ENCODE data around the gene REPIN1. TPM values are rescaled to one million over a fixed set of nuclear protein-coding genes. Genes with fewer than 3 reads are reported as not detected.

REPIN1 gene
- total RNA-seq, 2 experiments from 2014 or later, result 54.7 to 55.1 TPM

DNA sequence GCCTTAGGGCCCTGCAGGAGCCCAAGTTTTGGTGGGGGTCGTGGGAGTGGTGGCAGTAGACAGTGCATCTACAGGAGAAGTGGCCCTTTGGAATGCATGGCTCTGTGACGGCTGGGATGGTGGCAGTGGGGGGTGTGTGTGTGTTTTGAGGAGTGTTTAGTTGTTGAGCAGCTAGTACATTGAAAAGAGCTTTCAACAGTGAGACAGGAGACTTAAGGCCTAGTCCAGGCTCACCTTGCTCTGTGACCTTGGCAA is 37.6 kb downstream of the REPIN1 start:
- DNase-seq, result no peak
- Mint-ChIP-seq H3K9me3 (no peaks in the 10 kb centered on the region), H3K27me3 (no peaks in the 10 kb centered on the region), H3K4me3 (peak overlapping the region; percentile 84), H3K27ac (peak overlapping the region; percentile 90), H3K36me3 (peaks cover 6% of the 10 kb centered on the region), H3K4me1 (peaks cover 49% of the 10 kb centered on the region)

DNA sequence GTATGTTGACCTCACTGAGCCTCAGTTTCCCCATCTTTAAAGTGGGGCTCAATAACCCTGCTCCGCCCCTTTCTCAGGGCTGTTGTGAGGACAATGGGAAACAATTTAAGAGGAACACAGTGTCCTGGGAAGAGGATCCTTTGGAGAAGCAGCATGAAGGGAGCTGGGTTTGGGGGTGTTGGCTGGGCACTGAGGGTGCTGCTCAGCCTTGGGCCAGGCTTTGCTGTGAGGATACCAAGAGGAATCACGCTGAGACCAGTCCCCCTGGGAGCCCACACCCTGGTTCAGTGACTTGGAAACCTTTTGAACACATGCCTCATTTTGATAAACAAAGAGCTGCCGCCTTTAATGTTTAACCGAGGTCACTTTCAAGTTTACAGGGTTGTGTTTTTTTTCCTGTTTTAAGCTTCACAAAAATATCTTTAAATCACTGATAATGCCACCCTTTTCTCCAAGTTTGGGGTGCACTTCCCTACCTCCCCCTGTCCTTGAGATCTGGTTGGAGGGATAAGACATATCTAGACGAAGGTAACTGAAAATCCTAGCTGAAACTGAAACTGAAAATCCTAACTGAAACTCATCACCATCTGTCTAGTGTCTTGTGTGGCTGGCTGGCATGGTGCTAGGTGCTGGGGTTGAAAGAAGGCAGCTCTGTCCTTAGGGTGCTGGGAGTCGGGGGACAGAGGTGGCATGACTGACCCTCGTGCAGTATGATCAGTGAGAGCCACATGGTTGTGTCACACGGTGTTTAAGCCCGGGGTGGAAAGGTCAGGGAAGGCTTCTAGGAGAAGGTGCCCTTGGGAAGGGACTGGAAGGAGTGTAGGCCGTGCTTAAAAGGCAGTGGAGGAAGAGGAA is 38.2 kb downstream of the REPIN1 start:
- Mint-ChIP-seq H3K36me3 (peaks cover 6% of the 10 kb centered on the region), H3K9me3 (no peaks in the 10 kb centered on the region), H3K27me3 (no peaks in the 10 kb centered on the region), H3K27ac (peak overlapping the region; percentile 90), H3K4me1 (peaks cover 43% of the 10 kb centered on the region), H3K4me3 (peak overlapping the region; percentile 84)
- DNase-seq, result peak; percentile 51

DNA sequence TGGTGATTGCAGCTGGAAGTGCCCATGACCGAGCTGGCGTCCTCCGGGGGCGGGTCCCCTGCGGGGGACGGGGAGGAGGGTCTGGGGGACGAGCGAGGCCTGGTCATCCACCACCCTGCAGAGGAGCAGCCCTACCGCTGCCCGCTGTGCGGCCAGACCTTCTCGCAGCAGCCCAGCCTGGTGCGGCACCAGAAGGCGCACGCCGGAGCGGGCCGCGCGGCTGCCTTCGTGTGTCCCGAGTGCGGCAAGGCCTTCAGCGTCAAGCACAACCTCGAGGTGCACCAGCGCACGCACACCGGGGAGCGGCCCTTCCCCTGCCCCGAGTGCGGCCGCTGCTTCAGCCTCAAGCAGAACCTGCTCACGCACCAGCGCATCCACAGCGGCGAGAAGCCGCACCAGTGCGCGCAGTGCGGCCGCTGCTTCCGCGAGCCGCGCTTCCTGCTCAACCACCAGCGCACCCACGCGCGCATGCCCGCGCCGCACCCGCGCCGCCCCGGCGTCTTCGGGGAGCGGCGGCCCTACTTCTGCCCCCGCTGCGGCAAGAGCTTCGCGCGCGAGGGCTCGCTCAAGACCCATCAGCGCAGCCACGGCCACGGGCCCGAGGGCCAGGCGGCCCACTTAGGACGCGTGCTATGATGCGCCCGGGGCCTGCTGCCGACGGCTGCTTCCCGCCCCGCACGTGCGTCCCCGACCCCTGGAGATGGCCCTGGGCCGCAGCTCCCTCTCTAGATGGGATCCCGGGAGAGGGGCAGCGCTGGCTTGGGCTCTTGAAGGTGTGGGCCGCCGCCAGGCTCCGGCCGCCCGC is 39.2 kb downstream of the REPIN1 start:
- H3K27me3 Mint-ChIP-seq, result no peaks in the 10 kb centered on the region
- no peaks in the 10 kb centered on the region for H3K9me3 Mint-ChIP-seq
- no peak for DNase-seq
- H3K4me3 Mint-ChIP-seq, result no peak overlapping the region
- H3K27ac Mint-ChIP-seq, result no peak overlapping the region
- H3K4me1 Mint-ChIP-seq, result peaks cover 38% of the 10 kb centered on the region
- peaks cover 6% of the 10 kb centered on the region for H3K36me3 Mint-ChIP-seq

DNA sequence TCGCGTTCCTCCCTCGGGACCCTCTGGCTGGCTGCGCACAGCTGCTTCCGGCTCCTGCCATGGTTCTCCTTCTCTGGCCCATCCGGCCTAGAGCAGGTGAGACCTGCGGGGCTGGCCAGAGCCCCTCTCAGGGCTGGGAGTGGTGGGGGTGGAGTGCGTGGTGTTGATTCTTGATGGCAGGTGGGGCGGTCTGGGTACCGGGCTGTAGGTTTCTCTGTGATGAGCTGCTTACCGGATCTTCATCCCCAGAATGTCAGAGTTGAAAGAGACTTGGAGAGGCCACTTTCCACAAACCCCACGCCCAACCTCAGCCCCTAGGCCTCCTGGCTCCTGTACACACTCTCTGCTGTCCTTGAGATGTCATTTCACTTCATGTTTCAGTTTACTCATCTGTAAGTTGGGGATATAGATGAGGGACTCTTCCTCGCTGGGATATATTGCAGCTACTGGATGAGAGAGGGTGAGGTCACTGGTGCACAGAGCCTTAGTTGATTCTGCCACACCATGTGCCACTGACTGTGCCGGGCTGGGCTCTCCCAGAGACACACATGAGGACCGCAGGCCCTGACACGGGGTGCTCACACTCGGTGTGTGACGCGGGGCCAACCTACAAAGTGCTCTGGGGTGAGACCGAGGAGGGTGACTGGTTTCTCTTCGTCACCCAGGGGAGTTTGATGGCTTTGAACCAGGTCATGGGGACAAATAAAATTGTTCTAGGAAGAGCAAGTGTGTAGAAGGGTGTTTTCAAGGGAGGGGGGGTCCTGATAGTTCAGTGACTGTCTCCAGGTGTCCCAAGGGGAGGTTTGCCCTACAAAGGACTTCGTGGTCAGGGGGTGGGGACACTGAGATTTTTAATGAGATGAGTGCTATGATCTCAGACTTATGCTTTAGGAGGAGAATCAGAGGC is 40.0 kb downstream of the REPIN1 start:
- Mint-ChIP-seq H3K27me3 (no peaks in the 10 kb centered on the region), H3K4me1 (peaks cover 33% of the 10 kb centered on the region), H3K9me3 (no peaks in the 10 kb centered on the region), H3K27ac (peak overlapping the region; percentile 71), H3K4me3 (no peak overlapping the region), H3K36me3 (peaks cover 6% of the 10 kb centered on the region)
- no peak for DNase-seq

DNA sequence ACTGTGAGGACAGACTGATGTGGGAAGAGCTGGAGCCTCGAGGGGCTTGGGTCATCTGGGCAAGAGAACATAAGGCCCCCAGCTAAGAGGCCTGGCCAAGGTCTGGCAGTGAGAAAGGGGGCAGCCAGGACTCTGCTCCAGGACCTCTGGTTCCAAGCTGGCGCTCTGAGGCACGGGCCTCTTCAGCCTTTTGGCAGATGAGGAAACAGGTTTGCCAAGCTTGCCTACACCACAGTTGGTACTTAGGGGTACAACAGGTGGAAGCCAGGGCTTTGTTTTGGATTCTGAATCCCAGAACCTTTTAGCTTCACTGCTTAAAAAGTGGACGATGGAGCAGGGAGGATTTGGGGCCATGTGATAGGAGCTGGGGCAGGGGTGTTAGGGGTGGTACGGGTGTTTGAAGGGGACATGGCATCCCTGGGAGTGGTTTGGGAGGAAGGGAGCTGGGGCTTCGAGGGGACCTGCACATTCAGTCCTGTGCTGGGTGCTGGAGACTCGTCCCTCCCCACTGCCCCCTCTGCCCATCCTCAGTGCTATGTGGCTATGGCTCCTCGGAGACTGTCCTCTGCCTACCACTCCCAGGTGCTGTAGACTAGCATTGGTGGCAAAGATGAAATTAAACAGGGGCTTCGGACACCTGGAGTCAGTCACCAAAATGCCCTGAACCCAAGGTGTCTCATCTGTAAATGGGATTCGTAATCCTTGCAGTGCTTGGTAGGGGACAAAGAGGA is 40.8 kb downstream of the REPIN1 start:
- Mint-ChIP-seq H3K4me3 (no peak overlapping the region), H3K9me3 (no peaks in the 10 kb centered on the region), H3K4me1 (peaks cover 26% of the 10 kb centered on the region), H3K27me3 (no peaks in the 10 kb centered on the region), H3K36me3 (peaks cover 6% of the 10 kb centered on the region), H3K27ac (peak overlapping the region; percentile 71)
- no peak for DNase-seq

DNA sequence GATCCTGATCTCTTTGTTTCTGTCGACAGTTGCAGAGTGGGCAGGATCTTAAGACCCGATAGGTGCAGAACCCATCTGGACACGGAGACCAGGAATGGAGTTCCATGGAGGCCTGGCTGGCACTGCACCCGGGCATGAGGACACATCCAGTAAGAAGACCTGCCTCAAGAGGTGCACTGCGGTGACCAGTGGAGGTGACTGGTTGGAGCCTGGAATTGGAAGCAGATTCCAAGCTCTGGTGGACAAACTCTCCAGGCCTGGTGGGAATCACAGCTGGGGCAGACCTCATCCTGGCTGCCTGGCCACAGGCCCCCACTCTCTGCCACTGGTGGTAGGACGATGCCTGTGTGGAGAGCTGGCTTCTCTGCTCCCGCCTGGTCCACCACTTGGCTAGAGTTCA is 41.5 kb downstream of the REPIN1 start:
- H3K27me3 Mint-ChIP-seq, result no peaks in the 10 kb centered on the region
- H3K9me3 Mint-ChIP-seq, result no peaks in the 10 kb centered on the region
- H3K4me3 Mint-ChIP-seq, result no peak overlapping the region
- no peak overlapping the region for H3K27ac Mint-ChIP-seq
- peaks cover 24% of the 10 kb centered on the region for H3K4me1 Mint-ChIP-seq
- H3K36me3 Mint-ChIP-seq, result peaks cover 6% of the 10 kb centered on the region
- no peak for DNase-seq

DNA sequence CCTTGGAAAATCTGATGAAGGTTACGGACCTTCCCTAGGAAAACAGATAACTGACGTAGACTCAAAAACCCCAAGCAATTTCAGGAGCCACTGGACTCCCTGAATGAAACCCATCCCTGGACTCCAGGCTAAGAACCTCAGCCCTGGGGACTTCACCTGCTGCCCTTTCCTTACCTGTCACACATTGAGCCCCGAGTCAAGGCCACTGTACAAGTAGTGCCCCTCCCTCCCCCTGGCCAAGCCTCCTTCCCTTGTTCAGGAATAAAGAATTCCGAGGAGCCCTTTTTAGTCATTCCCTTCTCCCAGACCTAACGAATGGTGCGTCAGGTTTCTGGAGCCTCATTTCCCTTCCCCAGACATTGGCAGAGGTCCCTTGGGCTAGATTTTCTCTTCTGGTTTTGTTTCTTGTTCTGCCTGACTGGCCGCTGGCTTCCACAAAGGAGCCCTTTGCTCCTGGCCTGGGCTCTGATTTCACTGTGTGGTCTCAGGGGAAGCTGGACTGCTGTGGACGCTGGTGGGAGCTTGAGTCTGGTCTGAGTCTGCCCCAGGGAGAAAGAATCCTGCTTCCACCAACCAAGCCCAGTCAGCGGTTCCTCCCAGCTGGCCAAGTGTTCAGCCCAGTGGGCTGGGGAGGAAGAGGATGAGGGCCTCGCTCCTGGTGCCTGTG is 42.2 kb downstream of the REPIN1 start:
- no peak overlapping the region for H3K4me3 Mint-ChIP-seq
- no peak for DNase-seq
- no peak overlapping the region for H3K27ac Mint-ChIP-seq
- H3K4me1 Mint-ChIP-seq, result peaks cover 20% of the 10 kb centered on the region
- peaks cover 6% of the 10 kb centered on the region for H3K36me3 Mint-ChIP-seq
- H3K27me3 Mint-ChIP-seq, result no peaks in the 10 kb centered on the region
- H3K9me3 Mint-ChIP-seq, result no peaks in the 10 kb centered on the region

DNA sequence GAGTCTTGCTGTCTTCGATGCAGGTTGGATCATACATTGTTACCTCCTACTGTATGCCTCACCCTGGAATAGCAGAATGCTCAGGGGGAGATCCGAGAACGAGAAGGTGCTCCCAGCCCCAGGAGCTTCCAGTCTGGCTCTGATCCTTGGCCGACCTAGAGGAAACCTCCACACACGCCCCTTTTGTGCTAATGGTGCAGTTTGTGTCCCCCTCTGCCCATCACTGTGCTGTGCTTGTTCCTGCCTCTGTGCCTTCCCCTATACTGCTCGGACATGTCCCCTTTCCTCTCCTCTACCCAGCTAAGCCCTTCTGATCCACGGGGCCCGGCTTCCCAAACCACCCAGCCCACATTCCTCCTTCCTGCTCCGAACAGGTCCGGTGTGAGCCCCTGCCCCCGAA is 43.0 kb downstream of the REPIN1 start:
- H3K4me1 Mint-ChIP-seq, result peaks cover 12% of the 10 kb centered on the region
- H3K27me3 Mint-ChIP-seq, result no peaks in the 10 kb centered on the region
- no peak for DNase-seq
- peaks cover 6% of the 10 kb centered on the region for H3K36me3 Mint-ChIP-seq
- no peak overlapping the region for H3K4me3 Mint-ChIP-seq
- H3K27ac Mint-ChIP-seq, result peak overlapping the region; percentile 39
- no peaks in the 10 kb centered on the region for H3K9me3 Mint-ChIP-seq

DNA sequence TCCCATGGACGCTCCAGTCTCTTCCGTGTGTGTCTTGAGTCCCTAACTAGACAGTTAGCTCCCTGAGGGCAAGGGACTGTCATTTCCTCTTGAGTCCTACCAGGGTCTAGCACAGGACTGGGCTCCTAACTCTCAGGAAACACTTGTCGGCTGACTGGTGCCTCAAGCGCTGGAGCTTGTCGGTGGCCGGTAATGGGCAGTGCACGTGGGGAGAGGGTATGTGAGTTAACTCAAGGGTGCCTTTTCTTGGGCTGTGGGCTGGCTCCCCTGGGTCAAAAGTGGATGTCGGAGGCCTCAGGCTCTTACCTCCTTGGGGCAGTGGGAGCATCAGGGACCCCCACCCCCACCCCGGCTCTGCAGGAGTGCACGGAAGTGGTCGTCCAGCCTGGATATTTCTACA is 43.4 kb downstream of the REPIN1 start:
- Mint-ChIP-seq H3K9me3 (no peaks in the 10 kb centered on the region), H3K27ac (no peak overlapping the region), H3K36me3 (peaks cover 6% of the 10 kb centered on the region), H3K27me3 (no peaks in the 10 kb centered on the region), H3K4me1 (peaks cover 8% of the 10 kb centered on the region), H3K4me3 (no peak overlapping the region)
- no peak for DNase-seq

DNA sequence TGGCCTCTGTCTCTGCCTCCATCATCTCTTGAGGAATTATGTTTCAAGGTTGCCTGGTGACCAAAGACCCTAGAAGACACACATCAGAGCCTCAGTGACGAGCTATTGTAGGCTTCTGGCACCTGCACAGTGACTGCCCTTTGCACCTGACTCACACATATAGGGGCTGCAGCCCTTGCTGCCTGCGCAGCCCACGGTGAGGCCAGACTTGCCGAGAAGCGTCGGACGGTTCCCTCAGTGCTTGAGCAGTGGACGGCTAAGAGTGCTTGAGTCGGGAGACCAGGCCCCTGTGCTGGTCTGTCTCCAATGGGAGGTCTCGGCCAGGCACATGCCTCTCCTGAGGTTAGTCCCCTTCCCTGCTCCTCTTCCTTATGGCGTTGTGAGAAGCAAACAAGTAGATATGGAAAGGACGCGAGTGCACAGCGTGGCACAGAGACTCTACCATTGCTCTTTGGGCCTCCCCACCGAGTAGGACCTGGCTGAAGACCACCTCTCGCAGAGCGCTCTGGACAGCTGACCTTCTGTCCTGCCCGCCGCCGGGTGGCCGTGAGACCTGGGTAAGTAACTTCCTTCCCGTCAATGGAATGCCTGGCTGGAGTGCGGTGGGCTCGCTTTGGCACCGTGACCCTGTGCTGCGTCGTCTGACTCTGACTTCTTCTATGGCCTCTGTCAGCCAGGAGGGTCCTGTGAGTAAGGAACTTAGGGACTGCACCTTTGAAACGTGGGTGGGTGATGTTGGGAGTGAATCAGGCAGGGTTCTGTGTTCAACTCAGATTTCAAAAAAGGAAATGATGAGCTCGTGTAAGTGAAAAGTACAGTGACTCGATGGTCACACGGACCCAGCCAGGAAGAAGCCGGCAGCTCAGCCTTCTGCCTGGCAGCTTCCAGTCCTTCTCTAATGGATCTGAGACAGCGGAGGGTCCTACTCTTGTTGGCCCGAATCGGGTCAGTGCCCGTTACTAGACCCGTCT is 44.2 kb downstream of the REPIN1 start:
- H3K9me3 Mint-ChIP-seq, result no peaks in the 10 kb centered on the region
- no peaks in the 10 kb centered on the region for H3K27me3 Mint-ChIP-seq
- H3K4me3 Mint-ChIP-seq, result no peak overlapping the region
- DNase-seq, result no peak
- H3K27ac Mint-ChIP-seq, result no peak overlapping the region
- H3K36me3 Mint-ChIP-seq, result peaks cover 3% of the 10 kb centered on the region
- peaks cover 6% of the 10 kb centered on the region for H3K4me1 Mint-ChIP-seq

DNA sequence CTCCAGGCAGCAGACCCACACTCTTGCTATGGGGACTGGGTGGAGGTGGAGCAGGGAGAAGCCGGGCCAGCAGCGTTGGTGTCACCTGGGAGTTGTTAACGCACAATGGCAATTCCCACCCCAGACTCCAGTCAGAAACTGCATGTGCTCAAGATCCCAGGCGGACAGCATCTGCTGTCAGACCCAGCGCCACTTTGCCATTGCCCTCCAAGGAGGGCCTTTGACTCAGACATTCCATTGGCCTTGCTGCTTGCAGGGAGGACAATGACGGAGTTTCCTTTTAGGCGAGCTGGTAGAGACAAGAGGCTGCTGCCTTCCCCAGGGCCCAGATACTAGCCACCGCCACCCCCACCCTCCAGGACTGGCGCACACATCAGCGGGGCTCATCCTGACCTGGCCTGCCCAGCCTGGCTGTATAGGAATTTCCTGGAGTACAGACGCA is 45.0 kb downstream of the REPIN1 start:
- Mint-ChIP-seq H3K27ac (no peak overlapping the region), H3K4me1 (peaks cover 2% of the 10 kb centered on the region), H3K36me3 (peaks cover 2% of the 10 kb centered on the region), H3K4me3 (no peak overlapping the region), H3K27me3 (no peaks in the 10 kb centered on the region), H3K9me3 (no peaks in the 10 kb centered on the region)
- no peak for DNase-seq

DNA sequence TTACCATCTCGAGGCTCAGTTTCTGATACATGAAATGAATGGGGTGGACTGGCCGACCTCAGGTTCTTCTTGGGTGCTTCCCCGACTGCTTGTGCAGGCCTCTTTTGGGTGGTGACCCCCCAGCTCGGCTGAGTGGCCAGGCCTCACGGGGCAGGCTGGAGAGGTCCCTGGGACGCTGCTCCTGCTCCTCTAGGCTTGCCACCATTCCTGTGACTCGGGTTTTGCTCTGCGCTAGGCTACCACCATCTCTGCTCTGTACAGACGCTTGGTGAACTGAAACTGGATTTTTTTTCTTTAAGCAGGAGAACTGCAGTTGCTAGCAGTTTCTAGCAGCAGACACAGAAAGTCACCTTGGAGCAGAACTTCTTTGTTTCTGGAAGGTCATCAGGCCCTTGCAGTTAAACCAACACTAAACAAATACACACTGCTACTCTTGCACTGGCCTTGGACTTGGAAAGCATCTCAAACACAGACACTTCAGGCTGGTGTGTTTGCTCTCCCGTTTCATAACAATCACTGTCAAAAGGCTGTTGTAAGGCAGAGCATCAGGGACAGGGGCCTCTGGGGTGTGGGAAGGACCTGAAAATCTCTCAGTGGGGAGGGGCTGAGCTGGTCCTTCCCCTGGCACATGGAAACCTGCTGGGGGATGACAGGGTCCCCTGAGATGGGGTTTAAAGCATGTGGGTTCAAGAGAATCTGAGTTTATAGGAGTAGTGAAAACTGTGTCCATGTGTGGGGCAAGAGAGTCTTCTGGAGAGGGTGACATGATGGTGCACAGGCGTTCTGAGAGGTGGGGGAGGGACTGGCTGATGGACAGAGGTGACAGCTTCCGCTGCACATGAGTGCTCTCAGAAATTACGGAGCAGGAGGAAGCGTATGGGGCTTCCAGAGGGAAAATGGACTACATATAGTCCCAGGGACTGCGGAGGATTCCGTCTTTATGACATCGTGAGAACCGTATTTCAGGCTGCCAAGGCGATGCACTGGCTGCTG is 46.8 kb downstream of the REPIN1 start:
- Mint-ChIP-seq H3K27ac (no peak overlapping the region), H3K4me3 (no peak overlapping the region), H3K9me3 (no peaks in the 10 kb centered on the region), H3K27me3 (no peaks in the 10 kb centered on the region), H3K36me3 (no peaks in the 10 kb centered on the region), H3K4me1 (peaks cover 2% of the 10 kb centered on the region)
- DNase-seq, result no peak

All from activated naive CD8-positive, alpha-beta T cell treated with anti-CD3 and anti-CD28 coated beads for 36 hours (primary cell).